ENCODE results near the gene NBPF26.
"Not testable (repeated sequence)": the region's sequence is repeated elsewhere in the genome, so short reads cannot be mapped to it uniquely, and the experiment has no call there.

- not testable (repeated sequence) for TF ChIP-seq CTCF, POLR2A (IDR thresholded peaks at IDR 0.05)
Measured at GRCh38 chr1:120680938-120681337, 42.8 kb upstream of the NBPF26 start.

Data from gastroesophageal sphincter (tissue), 3 donors.